IMR-90 (cell line): Measurements from ENCODE around the gene ANKRD44. TPM values are rescaled to one million over a fixed set of nuclear protein-coding genes. Genes with fewer than 3 reads are reported as not detected.

ENCODE experiments used
- ATAC-seq: fragments of 200-7000 bp; cut with Tn5 transposase; 2 replicates; pipeline ENCODE4 v1.9.1; 2020; ENCODE audit warnings: low read depth, mild to moderate bottlenecking, moderate library complexity
- BruUV-seq: library from RNA; stranded (reverse); fragments of 400-500 nt; replicated peaks from 2 replicates; lab custom pipeline; 2021; lab: Mats Ljungman, UMichigan
- CTCF ChIA-PET: fragments of 300-600 bp; formaldehyde crosslinking; extraction: SDS; loops from one replicate; lab custom pipeline; 2021; ENCODE audit warnings: antibody characterized with exemption; lab: Yijun Ruan, JAX
- POLR2A ChIA-PET: fragments of 300-600 bp; sonication (Branson Sonifier 250); formaldehyde crosslinking; loops from one replicate; lab custom pipeline; 2022; ENCODE audit warnings: antibody characterized with exemption; ENCODE audit not compliant: unreplicated experiment; lab: Charles Lee
- DNase-seq: peaks from one replicate; pipeline ENCODE4 v3.0.0; 2013
- H2AFZ ChIP-seq: replicated peaks from 2 replicates; pipeline ENCODE3; 2013; ENCODE audit warnings: low read length, mild to moderate bottlenecking; ENCODE audit not compliant: poor library complexity
- H2AK5ac ChIP-seq: 2 replicates; pipeline ENCODE4 v1.6.1; 2013; ENCODE audit warnings: low read depth, low read length, inconsistent platforms
- H2AK9ac ChIP-seq: replicated peaks from 2 replicates; pipeline ENCODE3; 2013; ENCODE audit warnings: mild to moderate bottlenecking, low read depth, low read length, moderate library complexity; ENCODE audit not compliant: poor library complexity
- H2BK120ac ChIP-seq: 2 replicates; pipeline ENCODE4 v1.6.1; 2013; ENCODE audit warnings: low read depth, low read length, inconsistent platforms
- H2BK15ac ChIP-seq: 3 replicates; pipeline ENCODE4 v1.6.1; 2013; ENCODE audit warnings: low read depth, low read length, inconsistent platforms
- H2BK20ac ChIP-seq: 2 replicates; pipeline ENCODE4 v1.6.1; 2013; ENCODE audit warnings: low read depth, mild to moderate bottlenecking, inconsistent platforms, low read length, moderate library complexity
- H2BK5ac ChIP-seq: 2 replicates; pipeline ENCODE4 v1.6.1; 2013; ENCODE audit warnings: mild to moderate bottlenecking, low read depth, low read length, inconsistent platforms; ENCODE audit not compliant: poor library complexity, severe bottlenecking
- H3K14ac ChIP-seq: replicated peaks from 2 replicates; pipeline ENCODE4 v1.6.1; 2013; ENCODE audit warnings: low read depth, low read length, inconsistent platforms
- H3K18ac ChIP-seq: 2 replicates; pipeline ENCODE4 v1.6.1; 2013; ENCODE audit warnings: low read depth, low read length, control low read depth
- H3K23ac ChIP-seq: 2 replicates; pipeline ENCODE4 v1.6.1; 2013; ENCODE audit warnings: low read depth, low read length, inconsistent platforms
- H3K27ac ChIP-seq: 2 replicates; pipeline ENCODE4 v1.5.1; 2013; ENCODE audit warnings: mild to moderate bottlenecking, control low read depth, low read length; ENCODE audit not compliant: insufficient read depth
- H3K27me3 ChIP-seq: 2 replicates; pipeline ENCODE4 v1.6.1; 2013; ENCODE audit warnings: low read length; ENCODE audit not compliant: control insufficient read depth, insufficient read depth
- H3K36me3 ChIP-seq: 2 replicates; pipeline ENCODE4 v1.6.1; 2013; ENCODE audit warnings: low read length, mixed read lengths; ENCODE audit not compliant: control insufficient read depth, insufficient read depth
- H3K4ac ChIP-seq: 2 replicates; pipeline ENCODE4 v1.6.1; 2013; ENCODE audit warnings: low read depth, low read length, inconsistent platforms
- H3K4me1 ChIP-seq: 2 replicates; pipeline ENCODE4 v1.6.1; 2013; ENCODE audit warnings: low read length, mixed read lengths; ENCODE audit not compliant: control insufficient read depth, insufficient read depth
- H3K4me2 ChIP-seq: 2 replicates; pipeline ENCODE4 v1.6.1; 2013; ENCODE audit warnings: low read depth, mild to moderate bottlenecking, control low read depth, low read length, moderate library complexity
- H3K4me3 ChIP-seq: 2 replicates; pipeline ENCODE4 v1.5.1; 2013; ENCODE audit warnings: low read depth, mild to moderate bottlenecking, control low read depth, low read length, moderate library complexity; ENCODE audit not compliant: insufficient read depth
- H3K56ac ChIP-seq: 2 replicates; pipeline ENCODE4 v1.6.1; 2013; ENCODE audit warnings: low read length, inconsistent platforms; ENCODE audit not compliant: insufficient read depth; ENCODE audit errors: extremely low read depth
- H3K79me1 ChIP-seq, 2 experiments: 2 replicates each; pipeline ENCODE4 v1.6.1; 2013; ENCODE audit warnings: low read length in 2 of 2, inconsistent platforms in 1 of 2, low read depth in 1 of 2
- H3K9ac ChIP-seq: 2 replicates; pipeline ENCODE4 v1.6.1; 2013; ENCODE audit warnings: low read depth, low read length, control low read depth
- H3K9me1 ChIP-seq: 2 replicates; pipeline ENCODE4 v1.6.1; 2013; ENCODE audit warnings: low read length, inconsistent platforms; ENCODE audit not compliant: insufficient read depth
- H3K9me3 ChIP-seq: 2 replicates; pipeline ENCODE4 v1.6.1; 2013; ENCODE audit warnings: low read length; ENCODE audit not compliant: control insufficient read depth, insufficient read depth
- H4K20me1 ChIP-seq: 2 replicates; pipeline ENCODE4 v1.6.1; 2013; ENCODE audit warnings: low read length, inconsistent platforms; ENCODE audit not compliant: insufficient read depth
- H4K5ac ChIP-seq: 2 replicates; pipeline ENCODE4 v1.6.1; 2013; ENCODE audit warnings: mild to moderate bottlenecking, low read depth, low read length, control low read depth
- H4K8ac ChIP-seq, 2 experiments: 2 replicates each; pipeline ENCODE4 v1.6.1; 2013; ENCODE audit warnings: low read depth in 2 of 2, low read length in 2 of 2, control low read depth in 1 of 2, inconsistent platforms in 1 of 2
- H4K91ac ChIP-seq: 2 replicates; pipeline ENCODE4 v1.6.1; 2013; ENCODE audit warnings: low read depth, low read length, inconsistent platforms; ENCODE audit not compliant: insufficient read depth
- BHLHE40 ChIP-seq: fragments of 150-350 bp; IDR thresholded peaks from 2 replicates; pipeline ENCODE4 v1.6.1; 2016; ENCODE audit warnings: mild to moderate bottlenecking, low read depth, low read length
- FOS ChIP-seq: fragments of 150-350 bp; IDR thresholded peaks from 2 replicates; pipeline ENCODE4 v1.6.1; 2016; ENCODE audit warnings: low read depth, low read length
- MAZ ChIP-seq: IDR thresholded peaks from 2 replicates; pipeline ENCODE4 v1.6.1; 2012; ENCODE audit warnings: low read depth, mild to moderate bottlenecking, low read length, improper control_type of control experiment, moderate library complexity, borderline replicate concordance
- MXI1 ChIP-seq: IDR thresholded peaks from 2 replicates; pipeline ENCODE4 v1.6.1; 2012; ENCODE audit warnings: low read depth, mild to moderate bottlenecking, low read length, moderate library complexity, borderline replicate concordance
- NFE2L2 ChIP-seq: fragments of 150-350 bp; IDR thresholded peaks from 2 replicates; pipeline ENCODE4 v1.6.1; 2016; ENCODE audit warnings: low read depth, mild to moderate bottlenecking, low read length
- POLR2A ChIP-seq: IDR thresholded peaks from 2 replicates; pipeline ENCODE4 v1.6.1; 2012; ENCODE audit warnings: mild to moderate bottlenecking, low read depth, low read length
- RAD21 ChIP-seq: IDR thresholded peaks from 2 replicates; pipeline ENCODE4 v1.6.1; 2012; ENCODE audit warnings: low read length, improper control_type of control experiment
- RCOR1 ChIP-seq: IDR thresholded peaks from 2 replicates; pipeline ENCODE4 v1.6.1; 2012; ENCODE audit warnings: mild to moderate bottlenecking, low read length, improper control_type of control experiment; ENCODE audit not compliant: insufficient replicate concordance
- RFX5 ChIP-seq: IDR thresholded peaks from 2 replicates; pipeline ENCODE4 v1.8.0; 2012; ENCODE audit warnings: low read depth, mild to moderate bottlenecking, low read length, moderate library complexity
- SMC3 ChIP-seq: fragments of 150-350 bp; IDR thresholded peaks from 2 replicates; pipeline ENCODE4 v1.6.1; 2016; ENCODE audit warnings: low read depth, mild to moderate bottlenecking, antibody characterized with exemption, low read length, moderate library complexity
- WGBS, 2 experiments: methylation state at CpG; one replicate each; pipeline versions ENCODE4 v1.1.5 to v1.1.7; 2013; ENCODE audit warnings: missing lambda C conversion rate in 2 of 2; ENCODE audit not compliant: insufficient read length in 1 of 2; ENCODE audit errors: extremely low coverage in 2 of 2; 5-methylcytosine and 5-hydroxymethylcytosine counted together
- dilution Hi-C: fragments of 300-500 bp; cut with HindIII; formaldehyde crosslinking; loops from one replicate; pipeline ENCODE4 v1.14.3; 2018; ENCODE audit warnings: low sequenced_read_pairs; ENCODE audit not compliant: unreplicated experiment
- in situ Hi-C: fragments of 300-500 bp; cut with MboI; formaldehyde crosslinking; loops from 3 replicates; pipeline ENCODE4 v1.14.3; 2019; ENCODE audit warnings: low sequenced_read_pairs, inconsistent platforms, mixed read lengths
- intact Hi-C: fragments of 100-400 bp; cut with micrococcal nuclease; formaldehyde crosslinking; loops from 2 replicates; pipeline ENCODE4 v1.10.0; 2022
- polyA plus RNA-seq, 3 experiments: library from polyadenylated mRNA; depleted of rRNA; stranded (reverse); fragments of >200 nt; gene quantifications; 2 replicates each; pipeline ENCODE4 v1.2.3, GENCODE V29; 2012; ENCODE audit warnings: low replicate concordance in 1 of 3
- total RNA-seq: library from RNA; depleted of rRNA; stranded (reverse); fragments of >200 nt; gene quantifications from 2 replicates; pipeline ENCODE4 v1.2.3, GENCODE V29; 2012
- TF ChIP-seq, protein P1 (sequence below): fragments of 150-350 bp; IDR thresholded peaks from 2 replicates; pipeline ENCODE4 v1.6.1; 2017; ENCODE audit warnings: mild to moderate bottlenecking, antibody characterized with exemption, low read length, low read depth
- TF ChIP-seq, protein P2 (sequence below): conservative IDR thresholded peaks from 2 replicates; pipeline ENCODE4 v1.5.1; 2012; ENCODE audit warnings: mild to moderate bottlenecking, low read depth, low read length, improper control_type of control experiment
- TF ChIP-seq, protein P3 (sequence below): fragments of 150-350 bp; IDR thresholded peaks from 2 replicates; pipeline ENCODE4 v1.6.1; 2016; ENCODE audit warnings: low read depth, mild to moderate bottlenecking, low read length, moderate library complexity, borderline replicate concordance

ANKRD44 gene
- total and polyA plus RNA-seq, 2 of the 4 experiments (the other 2 are of a cell fraction) = 5.2 to 15.6 TPM

- Histone ChIP-seq H3K14ac (no peak overlapping the region), H3K27me3 (no peaks in the 10 kb centered on the region), H3K79me1 (no peaks in the 10 kb centered on the region), H2BK15ac (no peak overlapping the region), H3K56ac (no peak overlapping the region), H4K91ac (no peak overlapping the region), H4K20me1 (no peaks in the 10 kb centered on the region), H3K36me3 (no peaks in the 10 kb centered on the region), H4K8ac (no peak overlapping the region), H2BK120ac (peak overlapping the region; percentile 26; the same call in 1 of the 2 replicates), H3K4me2 (no peak overlapping the region), H2AFZ (no peak overlapping the region), H2AK9ac (no peak overlapping the region), H3K9me3 (no peaks in the 10 kb centered on the region; the same call in 1 of the 2 replicates), H3K4me3 (no peak overlapping the region), H3K9me1 (peaks cover 2% of the 10 kb centered on the region; the same call in 1 of the 2 replicates), H3K27ac (no peak overlapping the region), H3K9ac (no peak overlapping the region), H2BK5ac (no peak overlapping the region), H3K4ac (no peak overlapping the region), H3K4me1 (peaks cover 7% of the 10 kb centered on the region; the same call in 1 of the 2 replicates), H3K23ac (no peak overlapping the region), H4K5ac (no peak overlapping the region), H2AK5ac (no peak overlapping the region), H2BK20ac (no peak overlapping the region), H3K18ac (no peak overlapping the region)
- in situ Hi-C loops (no loop called here), dilution Hi-C loops (no loop called here), intact Hi-C loops (no loop called here)
- DNase-seq = no peak
- WGBS, 2 experiments = no CpG with 5 or more reads among the region's 2 CpGs
- TF ChIP-seq, protein P1, sequence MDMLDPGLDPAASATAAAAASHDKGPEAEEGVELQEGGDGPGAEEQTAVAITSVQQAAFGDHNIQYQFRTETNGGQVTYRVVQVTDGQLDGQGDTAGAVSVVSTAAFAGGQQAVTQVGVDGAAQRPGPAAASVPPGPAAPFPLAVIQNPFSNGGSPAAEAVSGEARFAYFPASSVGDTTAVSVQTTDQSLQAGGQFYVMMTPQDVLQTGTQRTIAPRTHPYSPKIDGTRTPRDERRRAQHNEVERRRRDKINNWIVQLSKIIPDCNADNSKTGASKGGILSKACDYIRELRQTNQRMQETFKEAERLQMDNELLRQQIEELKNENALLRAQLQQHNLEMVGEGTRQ = no peak
- TF ChIP-seq MXI1 = no peak
- TF ChIP-seq BHLHE40 = no peak
- TF ChIP-seq, protein P2, sequence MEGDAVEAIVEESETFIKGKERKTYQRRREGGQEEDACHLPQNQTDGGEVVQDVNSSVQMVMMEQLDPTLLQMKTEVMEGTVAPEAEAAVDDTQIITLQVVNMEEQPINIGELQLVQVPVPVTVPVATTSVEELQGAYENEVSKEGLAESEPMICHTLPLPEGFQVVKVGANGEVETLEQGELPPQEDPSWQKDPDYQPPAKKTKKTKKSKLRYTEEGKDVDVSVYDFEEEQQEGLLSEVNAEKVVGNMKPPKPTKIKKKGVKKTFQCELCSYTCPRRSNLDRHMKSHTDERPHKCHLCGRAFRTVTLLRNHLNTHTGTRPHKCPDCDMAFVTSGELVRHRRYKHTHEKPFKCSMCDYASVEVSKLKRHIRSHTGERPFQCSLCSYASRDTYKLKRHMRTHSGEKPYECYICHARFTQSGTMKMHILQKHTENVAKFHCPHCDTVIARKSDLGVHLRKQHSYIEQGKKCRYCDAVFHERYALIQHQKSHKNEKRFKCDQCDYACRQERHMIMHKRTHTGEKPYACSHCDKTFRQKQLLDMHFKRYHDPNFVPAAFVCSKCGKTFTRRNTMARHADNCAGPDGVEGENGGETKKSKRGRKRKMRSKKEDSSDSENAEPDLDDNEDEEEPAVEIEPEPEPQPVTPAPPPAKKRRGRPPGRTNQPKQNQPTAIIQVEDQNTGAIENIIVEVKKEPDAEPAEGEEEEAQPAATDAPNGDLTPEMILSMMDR = no peak
- TF ChIP-seq, protein P3, sequence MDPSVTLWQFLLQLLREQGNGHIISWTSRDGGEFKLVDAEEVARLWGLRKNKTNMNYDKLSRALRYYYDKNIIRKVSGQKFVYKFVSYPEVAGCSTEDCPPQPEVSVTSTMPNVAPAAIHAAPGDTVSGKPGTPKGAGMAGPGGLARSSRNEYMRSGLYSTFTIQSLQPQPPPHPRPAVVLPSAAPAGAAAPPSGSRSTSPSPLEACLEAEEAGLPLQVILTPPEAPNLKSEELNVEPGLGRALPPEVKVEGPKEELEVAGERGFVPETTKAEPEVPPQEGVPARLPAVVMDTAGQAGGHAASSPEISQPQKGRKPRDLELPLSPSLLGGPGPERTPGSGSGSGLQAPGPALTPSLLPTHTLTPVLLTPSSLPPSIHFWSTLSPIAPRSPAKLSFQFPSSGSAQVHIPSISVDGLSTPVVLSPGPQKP = no peak
- TF ChIP-seq POLR2A = no peak
- no peak for TF ChIP-seq FOS
- TF ChIP-seq NFE2L2 = no peak
- no peak for TF ChIP-seq RCOR1
- no peak for TF ChIP-seq MAZ
- no peak for TF ChIP-seq RFX5
- TF ChIP-seq RAD21 = no peak
- TF ChIP-seq SMC3 = no peak
- no peak for ATAC-seq
- ChIA-PET CTCF (no interaction called here), POLR2A (no interaction called here)
- no TSS peak for BruUV-seq
These were observed 220.9 kb downstream of the ANKRD44 start for GRCh38 chr2:197089655-197090054.
